GM19025 (cell line): ENCODE results near the gene PPP1R16B.
A peak's percentile ranks its signal among the peaks of the same experiment; 100 is the strongest.

Experiments used
- ATAC-seq: cut with Tn5 transposase; IDR thresholded peaks from one replicate; pipeline ENCODE4 v1.9.1; 2021; ENCODE audit warnings: mild to moderate bottlenecking, low read depth, moderate library complexity; ENCODE audit not compliant: unreplicated experiment

PPP1R16B gene

DNA sequence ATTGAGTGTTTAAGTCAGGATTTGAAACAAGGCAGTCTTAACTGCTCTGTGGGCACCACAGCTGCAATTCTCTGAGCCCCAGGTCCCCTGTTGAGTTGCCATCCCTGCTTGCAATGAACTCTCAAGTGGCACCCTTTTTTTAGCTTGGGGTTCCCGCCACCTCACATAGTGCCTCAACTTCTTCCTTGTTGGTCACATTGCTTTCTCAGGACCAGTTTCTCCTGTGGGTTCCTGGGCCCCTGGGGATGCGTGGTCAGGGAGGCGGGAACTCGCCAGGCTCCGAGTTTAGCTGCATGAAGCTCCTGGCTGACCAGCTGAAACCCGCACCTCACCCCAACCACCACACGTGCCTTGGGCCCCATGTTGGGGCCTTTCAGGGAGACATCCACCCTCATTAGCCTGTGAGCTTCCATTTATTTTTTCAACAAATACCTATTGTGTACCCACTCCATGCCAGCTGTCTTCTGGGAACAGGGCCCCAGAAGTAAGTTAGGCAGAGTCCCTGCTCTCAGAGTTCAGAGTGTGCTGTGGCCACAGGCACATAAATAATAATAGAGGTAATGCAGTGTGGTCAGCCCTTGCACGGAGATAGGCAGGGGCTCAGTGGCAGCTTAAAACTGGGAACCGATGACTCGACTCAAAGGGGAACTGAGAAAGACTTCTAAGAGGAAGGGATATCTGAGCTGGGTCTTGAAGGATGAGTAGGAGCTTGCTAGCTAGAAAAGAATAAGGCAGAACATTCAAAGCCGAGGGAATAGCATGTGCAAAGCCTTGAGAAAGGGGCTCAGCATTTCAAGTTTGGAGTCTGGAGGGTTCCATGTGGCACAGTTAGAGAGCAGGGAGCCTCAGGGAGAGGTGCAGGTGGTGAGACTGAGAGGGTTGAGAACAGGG lies 86.8 kb downstream of the PPP1R16B start:
- ATAC-seq, result peak; percentile 49

DNA sequence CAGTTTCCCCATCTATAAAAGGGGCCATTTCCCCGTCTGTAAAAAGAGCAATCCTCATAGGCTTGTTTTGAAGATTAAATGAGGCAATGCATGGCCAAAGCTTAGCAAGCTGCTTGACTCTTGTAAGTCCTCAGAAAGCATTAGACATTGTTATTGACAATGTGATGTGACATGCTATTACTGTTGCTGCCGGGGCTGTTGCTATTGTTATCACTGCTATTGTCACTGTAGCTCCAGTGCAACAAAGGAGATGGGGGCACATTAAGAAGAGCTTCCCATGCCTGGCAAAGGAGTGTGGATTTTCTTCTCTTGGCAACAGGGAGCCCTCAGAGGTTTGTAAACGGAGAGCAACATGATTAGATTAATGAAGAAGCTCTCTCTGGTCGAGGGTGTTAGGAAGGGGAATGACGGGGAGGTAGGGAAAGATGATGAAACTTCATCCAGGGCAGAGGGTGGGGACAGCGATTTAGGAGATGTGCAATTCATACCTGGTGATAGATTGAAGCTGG lies 87.6 kb downstream of the PPP1R16B start:
- no peak for ATAC-seq

DNA sequence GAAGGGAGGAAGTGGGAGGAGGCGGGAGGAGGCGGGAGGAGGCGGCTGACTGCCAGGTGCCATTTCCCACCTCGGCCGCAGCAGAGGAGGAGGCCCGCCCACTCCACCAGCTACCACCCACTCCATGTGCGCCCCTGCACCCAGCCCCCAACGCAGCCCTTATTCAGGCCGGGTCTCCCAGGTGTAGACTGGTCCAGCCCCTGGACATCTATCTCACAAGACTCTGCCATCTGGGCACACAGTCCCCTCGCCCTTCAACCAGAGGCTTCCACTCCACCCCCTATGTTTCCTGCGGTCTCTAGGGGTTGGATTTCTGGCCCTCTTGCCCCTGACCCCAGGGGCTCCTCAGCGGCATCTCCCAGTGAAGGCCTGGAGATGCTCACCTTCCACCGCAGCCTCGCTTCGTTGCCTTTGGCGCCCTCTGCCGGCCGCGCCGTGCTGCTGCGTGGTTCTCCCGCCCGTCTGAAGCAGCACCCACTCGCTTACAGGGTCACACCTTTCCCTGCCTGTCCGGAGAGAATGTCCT lies 88.1 kb downstream of the PPP1R16B start:
- peak; percentile 38 for ATAC-seq

DNA sequence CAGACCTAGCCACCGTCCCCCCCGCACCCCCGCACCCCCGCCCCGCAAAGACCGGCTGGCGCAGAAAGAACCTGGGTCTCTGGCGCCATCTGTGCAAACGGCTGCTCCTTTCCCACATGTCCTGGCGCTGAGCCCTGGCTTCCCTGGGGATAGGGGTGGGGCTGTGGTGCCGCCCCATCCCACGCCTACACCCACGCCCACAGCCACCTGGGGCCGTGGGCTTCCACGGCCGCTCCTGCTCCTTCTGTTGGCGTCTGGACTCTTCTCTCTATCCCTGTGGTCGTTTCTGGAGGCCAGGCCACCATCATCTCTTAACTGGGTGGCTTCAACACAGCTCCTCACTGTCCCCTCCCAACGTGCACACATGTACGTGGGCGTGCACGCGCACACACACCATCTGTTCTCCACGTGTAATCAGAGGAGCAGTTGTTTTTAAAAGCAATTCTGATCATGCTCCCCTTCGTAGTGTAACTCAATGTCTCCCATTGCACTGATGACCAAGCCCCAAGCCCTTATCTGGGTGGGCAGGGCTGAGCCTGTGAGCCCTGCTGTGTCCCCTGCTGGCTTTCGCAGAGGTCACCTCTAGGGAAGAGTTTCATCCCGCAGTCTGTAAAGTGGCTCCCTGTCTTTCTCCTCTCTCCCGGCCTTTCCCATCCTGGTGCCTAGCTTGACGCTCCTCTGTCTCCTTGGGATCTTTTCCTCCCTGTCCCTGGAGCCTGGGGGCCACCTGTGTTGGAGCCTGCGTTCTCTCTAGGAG lies 88.8 kb downstream of the PPP1R16B start:
- ATAC-seq, result no peak

DNA sequence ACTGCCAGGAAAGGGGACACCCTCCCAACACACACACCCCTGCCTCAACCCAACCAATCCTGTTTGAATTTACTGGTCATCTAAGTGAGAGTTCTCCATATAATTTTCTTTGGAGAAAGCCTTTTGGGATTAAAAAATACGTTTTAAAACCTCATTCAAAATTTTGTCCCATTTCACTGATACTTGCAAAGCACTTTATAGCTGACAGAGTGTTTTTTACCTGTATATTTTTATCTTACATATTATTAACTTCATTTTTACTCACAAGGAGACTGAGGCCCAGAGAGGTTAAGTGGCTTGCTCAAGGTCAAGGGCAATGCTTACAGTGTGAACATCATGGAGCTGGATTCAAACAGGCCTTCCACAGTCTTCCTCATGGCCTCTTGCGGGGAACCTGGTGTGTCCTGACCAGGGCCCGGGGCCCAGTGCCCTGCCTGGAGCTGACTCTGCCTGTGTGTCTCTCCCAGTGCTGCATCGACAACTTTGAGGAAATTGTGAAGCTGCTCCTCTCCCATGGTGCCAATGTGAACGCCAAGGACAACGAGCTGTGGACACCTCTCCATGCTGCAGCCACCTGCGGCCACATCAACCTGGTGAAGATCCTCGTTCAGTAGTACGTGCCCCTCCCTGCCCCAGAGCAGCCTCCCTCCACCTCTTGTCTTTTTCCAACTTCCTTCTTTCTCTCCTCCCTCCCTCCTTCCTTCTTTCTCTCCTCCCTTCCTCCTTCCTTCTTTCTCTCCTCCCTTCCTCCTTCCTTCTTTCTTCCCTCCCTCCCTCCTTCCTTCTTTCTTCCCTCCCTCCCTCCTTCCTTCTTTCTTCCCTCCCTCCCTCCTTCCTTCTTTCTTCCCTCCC lies 89.8 kb downstream of the PPP1R16B start:
- no peak for ATAC-seq

DNA sequence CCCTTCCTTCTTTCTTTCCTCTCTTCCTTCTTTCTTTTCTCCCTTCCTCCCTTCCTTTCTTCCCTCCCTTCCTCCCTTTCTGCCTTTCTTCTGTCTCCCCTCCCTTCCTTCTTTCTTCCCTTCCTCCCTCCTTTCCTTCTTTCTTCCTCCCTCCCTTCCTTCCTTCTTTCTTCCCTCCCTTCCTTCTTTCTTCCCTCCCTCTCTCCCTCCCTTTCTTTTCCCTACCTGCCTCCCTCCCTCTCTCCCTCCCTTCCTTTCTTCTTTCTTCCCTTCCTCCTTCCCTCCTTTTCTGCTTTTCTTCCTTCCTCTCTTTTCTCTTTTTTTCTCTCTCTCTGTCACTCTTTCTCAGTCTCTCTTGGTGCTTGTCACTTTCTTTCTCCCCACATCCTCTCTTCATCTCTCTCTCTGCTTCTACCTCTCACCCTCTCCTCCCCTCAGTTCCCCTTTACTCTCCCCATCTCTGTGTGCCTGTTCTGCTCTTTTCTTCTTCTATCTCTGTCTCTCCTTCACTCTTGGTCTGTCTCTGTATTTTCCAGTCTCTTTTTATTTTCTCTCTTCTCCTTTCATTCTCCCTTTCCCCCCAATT lies 90.6 kb downstream of the PPP1R16B start:
- ATAC-seq, result no peak

DNA sequence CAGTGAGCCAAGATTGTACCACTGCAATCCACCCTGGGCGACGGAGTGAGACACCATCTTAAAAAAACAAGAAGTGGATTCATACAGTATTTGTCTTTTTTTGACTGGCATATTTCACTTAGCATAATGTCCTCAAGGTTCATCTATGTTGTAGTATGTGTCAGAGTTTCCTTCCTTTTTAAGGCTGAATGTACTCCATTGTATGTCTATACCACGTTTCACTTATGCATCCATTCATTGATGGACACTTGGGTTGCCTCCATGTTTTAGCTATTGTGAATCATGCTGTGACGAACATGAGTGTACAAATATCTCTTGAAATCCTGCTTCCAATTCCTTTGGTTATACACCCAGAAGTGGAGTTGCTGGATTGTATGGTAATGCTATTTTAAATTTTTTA lies 91.8 kb downstream of the PPP1R16B start:
- no peak for ATAC-seq

DNA sequence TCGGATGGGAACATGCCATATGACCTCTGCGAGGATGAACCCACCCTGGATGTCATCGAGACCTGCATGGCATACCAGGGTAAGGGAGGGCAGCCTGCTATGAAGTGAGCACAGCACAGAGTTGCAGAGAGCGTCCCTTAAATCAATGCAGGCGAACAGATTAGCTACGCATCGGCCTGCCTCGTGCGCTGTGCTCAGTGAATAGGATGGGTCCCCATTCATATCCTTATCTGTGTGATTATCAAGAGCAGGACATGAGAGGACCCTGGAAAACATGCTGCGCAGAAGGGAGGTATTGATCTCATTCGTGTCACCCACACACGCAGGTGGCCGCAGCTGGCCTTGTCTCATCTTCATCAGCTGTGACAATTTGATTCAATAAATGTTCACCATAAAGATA lies 95.1 kb downstream of the PPP1R16B start:
- ATAC-seq, result no peak

DNA sequence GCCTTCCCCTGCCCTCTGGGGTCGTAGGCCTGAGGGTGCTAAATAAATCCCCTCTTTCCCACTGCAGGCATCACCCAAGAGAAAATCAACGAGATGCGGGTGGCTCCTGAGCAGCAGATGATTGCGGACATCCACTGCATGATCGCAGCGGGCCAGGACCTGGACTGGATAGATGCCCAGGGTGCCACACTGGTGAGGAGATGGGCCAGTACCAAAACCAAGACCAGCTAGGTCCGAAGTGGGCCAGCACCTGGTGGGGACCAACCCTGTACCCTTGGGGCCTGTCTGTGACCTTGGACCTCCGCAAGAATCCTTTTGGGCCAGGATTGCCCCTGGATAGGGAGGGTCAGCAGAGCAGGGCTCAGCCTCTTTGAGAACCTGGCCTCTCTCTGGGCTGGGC lies 97.1 kb downstream of the PPP1R16B start:
- no peak for ATAC-seq

DNA sequence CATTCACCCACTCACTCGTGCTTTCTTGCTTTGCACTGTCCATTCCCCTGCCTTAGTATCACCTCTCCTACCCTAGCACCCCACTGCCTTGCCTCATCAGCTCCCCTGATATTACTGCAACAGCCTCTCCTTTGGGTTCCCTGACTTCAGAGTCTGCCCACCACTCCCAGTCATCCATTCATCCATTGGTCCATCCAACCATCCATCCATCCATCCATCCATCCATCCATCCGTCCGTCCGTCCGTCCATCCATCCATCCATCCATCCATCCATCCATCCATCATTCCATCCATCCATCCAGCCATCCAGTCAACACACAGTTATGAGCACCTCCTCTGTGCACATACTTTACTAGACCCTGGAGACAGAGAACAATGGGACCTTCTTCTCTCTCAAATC lies 97.8 kb downstream of the PPP1R16B start:
- ATAC-seq, result no peak

DNA sequence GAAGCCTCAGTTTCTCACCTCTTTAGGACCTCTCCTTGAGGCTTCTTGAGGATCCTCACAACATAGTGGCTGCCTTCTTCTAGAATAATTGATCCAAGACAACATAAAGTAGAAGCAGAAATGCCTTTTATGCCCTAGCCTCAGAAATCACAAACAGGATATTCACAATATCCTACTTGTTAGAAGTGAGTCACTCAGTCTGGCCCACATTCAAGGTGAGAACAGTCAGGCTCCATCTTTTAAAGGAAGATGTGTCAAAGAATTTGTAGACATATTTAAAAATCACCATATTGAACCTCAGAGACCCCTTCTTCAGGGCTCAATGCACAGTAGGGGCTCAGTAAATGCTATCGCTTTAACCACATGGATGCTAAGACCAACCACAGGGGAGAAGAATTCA lies 99.9 kb downstream of the PPP1R16B start:
- no peak for ATAC-seq

DNA sequence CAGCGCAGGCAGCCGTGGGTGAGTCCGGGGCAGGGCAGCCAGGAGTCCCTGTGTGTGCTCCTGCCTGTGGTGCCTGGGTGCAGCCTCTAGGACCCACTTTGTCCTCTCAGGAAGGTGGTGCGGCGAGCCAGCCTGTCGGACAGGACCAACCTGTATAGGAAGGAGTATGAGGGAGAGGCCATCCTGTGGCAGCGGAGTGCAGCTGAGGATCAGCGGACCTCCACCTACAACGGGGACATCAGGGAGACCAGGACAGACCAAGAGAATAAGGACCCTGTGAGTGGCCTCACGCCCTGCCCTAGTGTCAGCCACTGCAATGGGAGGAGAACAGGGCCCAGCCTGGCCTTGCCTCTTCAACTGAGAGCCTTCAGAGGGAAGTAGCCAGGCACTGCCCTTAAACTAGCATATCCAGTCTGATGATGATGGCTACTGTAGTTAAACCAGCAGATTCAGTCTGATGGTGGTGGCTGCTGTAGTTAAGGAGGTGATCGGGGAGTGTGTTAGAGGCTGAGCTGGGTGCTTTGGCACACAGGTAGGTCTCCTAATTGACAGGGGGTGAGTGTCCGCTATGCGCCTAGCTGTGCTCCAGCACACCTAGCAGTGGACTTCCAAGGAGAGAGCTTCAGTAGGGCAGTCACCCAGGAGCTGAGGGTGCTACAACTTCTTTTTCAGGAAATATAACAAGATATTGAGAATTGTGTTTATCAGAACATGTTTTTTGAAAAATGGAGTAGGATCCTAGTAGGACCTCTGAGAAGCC lies 102.6 kb downstream of the PPP1R16B start:
- ATAC-seq, result no peak

DNA sequence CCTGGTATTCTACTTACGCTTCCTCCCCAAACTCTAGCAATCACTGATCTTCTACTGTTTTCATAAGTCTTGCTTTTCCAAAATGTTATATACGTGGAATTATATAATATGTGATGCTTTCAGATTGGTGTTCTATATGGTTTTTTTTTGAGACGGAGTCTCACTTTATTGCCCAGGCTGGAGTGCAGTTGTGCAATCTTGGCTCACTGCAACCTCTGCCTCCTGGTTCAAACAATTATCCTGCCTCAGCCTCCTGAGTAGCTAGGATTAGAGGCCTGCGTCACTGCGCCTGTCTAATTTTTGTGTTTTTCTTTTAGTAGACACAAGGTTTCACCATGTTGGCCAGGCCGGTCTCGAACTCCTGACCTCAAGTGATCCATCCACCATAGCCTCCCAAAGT lies 109.9 kb downstream of the PPP1R16B start:
- no peak for ATAC-seq

DNA sequence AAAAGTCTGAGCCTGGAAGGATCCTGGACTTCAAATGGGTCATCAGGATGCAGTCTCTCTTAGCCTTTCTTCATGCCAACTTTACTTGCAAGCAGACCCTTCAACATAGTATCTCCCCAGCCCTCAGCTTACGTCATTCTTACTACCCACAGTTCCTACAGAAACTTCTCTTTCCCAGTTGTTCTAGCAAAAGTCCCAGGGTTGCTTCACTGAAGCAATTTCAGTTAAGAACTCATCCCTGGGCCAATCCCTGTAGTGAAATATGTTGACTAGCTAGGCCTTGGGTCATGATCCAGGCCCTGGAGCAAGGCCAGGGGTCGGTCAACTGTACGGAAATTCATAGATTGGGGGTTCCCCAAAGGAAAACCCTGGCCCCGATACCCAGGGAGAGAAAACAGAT lies 112.2 kb downstream of the PPP1R16B start:
- ATAC-seq, result no peak

DNA sequence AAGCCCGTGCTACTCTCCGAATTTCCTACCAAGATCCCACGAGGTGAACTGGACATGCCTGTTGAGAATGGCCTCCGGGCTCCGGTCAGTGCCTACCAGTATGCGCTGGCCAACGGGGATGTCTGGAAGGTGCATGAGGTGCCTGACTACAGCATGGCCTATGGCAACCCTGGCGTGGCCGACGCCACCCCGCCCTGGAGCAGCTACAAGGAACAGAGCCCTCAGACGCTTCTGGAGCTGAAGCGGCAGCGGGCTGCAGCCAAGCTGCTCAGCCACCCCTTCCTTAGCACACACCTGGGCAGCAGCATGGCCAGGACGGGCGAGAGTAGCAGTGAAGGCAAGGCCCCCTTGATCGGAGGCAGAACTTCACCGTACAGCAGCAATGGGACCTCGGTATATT lies 112.7 kb downstream of the PPP1R16B start:
- no peak for ATAC-seq

DNA sequence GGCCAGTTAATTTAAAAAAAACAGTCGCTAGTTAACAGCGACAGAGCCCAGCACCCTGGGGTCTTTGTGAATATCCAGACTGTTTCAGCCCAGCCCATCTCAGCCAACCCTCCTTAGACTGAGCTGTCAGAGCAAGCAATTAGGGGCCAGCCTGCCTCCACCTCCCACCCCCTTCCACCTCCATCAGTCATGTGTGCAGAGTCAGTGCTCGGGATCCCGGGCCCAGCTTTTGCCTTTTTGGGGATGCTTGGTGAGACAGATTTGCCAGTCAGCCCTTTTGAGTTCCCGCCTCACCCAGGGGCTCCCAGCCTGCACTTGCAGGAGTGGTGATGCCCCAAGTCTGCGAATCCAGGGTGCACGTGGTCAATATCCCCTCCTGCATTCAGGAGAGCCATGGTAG lies 114.2 kb downstream of the PPP1R16B start:
- ATAC-seq, result no peak

DNA sequence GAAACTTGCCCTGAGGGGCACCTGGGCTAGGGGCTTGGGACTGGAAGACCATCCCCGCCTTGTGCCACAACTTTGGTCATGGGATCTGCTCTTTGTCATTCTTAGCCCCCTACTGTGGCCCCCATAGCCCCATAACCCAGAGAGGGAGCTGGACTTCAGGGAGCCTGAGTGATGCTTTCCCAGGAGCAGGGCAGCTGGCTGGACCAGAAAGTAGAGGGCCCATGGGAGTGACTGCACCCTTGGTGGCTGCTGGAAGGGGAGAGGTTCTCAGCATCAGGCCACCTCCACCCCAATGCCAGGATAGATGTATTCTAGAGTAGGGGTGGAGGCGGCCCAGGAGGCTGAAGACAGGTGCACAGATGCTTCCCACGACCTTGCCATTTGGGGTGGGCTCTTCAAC lies 114.9 kb downstream of the PPP1R16B start:
- ATAC-seq, result no peak

DNA sequence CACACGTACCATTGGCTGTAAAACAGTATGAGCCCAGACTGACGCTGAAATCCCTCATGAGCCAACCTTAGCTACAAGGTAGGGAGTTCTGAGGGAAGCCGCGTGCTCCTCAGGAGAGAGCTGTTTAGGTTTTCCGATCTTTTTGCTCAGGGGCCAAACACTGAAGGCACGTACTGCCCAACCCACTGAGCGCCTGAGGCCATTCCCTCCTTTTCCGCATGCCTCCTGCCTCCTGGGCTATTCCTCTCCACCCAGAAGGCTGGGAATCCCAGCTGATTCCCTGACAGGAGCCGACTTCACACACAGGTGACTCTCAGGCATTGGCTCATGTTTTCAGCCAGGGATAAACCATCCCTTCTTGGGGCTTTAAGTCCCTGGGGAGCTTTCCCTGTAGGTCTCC lies 115.4 kb downstream of the PPP1R16B start:
- no peak for ATAC-seq

DNA sequence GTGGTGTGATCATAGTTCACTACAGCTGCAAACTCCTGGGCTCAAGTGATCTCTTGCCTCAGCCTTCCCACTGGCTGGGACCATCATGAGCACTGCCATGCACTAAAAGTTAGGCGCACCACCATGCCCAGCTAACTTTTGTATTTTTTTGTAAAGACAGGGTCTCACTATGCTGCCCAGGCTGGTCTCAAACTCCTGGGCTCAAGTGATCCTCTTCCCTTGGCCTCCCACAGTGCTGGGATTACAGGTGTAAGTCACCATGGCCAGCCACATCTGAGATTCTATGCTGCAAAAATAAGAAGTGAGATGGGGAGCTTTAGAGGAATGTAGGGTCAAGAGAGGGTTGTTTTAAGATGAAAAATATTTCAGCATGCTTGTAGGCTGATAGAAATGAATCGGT lies 119.2 kb downstream of the PPP1R16B start:
- no peak for ATAC-seq
